PC-9 (cell line): ENCODE data around the gene NXT1.

Experiments
- EZH2 ChIP-seq: fragments of 200-600 bp; sonication (generic); IDR thresholded peaks from 2 replicates; pipeline ENCODE4 v1.8.0; 2017; ENCODE audit warnings: antibody characterized with exemption, low read depth
- TF ChIP-seq, protein P1 (sequence below): fragments of 200-600 bp; sonication (generic); conservative IDR thresholded peaks from 2 replicates; pipeline ENCODE4 v1.6.1; 2017; ENCODE audit warnings: mixed run types, antibody characterized with exemption, mild to moderate bottlenecking, moderate library complexity

DNA sequence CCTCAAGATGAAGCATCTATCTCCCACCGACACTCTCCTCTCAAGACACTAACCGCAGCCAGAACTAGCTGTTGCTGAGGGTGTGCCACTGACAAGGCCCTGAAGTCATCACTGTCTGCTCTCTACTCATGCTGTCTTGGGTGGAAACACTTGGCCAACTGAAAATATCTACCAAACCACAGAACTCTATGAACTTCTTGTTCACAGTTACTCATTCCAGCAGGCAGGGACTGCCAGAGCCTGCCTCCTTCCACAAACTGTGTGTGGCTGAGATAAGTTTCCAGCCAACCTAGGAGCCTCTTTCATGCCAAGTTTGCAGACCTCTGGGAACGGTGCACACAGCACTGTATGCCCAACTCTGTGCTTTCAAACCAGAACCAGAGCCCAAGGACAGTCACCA lies 45.5 kb upstream of the NXT1 start:
- TF ChIP-seq, protein P1, sequence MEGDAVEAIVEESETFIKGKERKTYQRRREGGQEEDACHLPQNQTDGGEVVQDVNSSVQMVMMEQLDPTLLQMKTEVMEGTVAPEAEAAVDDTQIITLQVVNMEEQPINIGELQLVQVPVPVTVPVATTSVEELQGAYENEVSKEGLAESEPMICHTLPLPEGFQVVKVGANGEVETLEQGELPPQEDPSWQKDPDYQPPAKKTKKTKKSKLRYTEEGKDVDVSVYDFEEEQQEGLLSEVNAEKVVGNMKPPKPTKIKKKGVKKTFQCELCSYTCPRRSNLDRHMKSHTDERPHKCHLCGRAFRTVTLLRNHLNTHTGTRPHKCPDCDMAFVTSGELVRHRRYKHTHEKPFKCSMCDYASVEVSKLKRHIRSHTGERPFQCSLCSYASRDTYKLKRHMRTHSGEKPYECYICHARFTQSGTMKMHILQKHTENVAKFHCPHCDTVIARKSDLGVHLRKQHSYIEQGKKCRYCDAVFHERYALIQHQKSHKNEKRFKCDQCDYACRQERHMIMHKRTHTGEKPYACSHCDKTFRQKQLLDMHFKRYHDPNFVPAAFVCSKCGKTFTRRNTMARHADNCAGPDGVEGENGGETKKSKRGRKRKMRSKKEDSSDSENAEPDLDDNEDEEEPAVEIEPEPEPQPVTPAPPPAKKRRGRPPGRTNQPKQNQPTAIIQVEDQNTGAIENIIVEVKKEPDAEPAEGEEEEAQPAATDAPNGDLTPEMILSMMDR, result no peak
- no peak for TF ChIP-seq EZH2
